ENCODE results near the gene CD47.

Gene CD47

DNA sequence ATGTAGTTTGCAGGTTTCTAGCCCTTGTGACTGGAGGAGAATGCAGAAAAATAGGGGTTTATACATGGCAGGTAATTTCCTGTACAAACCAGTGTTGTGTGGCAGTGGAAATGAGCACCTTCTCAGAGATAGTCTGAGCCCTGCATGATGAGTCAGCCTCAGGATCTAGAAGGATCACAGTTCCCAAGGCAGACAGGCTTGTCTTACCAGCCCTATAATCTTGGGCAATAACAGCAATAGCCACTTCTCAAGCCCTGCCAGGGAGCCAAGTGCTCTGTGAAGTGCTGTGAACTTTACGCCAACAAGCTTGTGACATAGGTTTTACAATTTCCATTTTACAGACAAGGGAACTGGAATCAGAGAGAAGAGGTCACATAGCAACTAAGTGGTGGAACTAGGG lies 89.4 kb downstream of the CD47 start:
- DNase-seq (ENCODE audit: low read depth in 1 of 2, low spot score in 1 of 2) = peak in 1 of 2 experiments; percentile 49
- TF ChIP-seq POLR2AphosphoS5 (IDR thresholded peaks at IDR 0.05; ENCODE audit: low read depth) (no peak), GABPA (IDR thresholded peaks at IDR 0.05; ENCODE audit: low read depth) (no peak), SPI1 (IDR thresholded peaks at IDR 0.05; ENCODE audit: borderline replicate concordance, low read depth) (no peak)

DNA sequence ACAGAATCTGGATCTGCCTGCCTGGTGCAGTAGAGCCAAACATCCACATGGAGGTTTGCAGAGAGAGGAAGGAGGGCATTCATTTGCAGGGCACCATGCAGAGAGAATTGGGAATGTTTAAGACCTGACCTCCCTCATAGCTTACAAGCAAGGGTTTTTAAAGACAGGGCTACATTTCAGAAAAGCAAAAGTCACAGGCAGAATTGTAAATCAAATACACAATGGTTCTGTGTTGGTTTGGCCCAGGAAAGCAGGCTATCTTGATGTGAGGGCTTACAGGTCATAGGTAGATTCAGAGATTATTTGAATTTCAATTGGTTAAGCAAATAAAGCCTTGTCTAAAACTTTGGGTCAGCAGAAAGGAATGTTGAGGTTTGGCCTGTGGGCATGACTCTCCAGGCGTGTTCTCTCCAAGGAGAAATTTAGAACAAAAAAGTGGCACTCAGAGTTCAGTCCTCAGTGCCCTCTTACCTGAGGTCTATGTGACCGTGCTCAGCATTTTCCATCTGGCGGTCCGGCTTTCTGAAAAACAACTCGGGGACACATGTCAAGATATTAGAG lies 91.5 kb downstream of the CD47 start:
- Histone ChIP-seq H3K27me3 (ENCODE audit: insufficient read depth, poor library complexity, severe bottlenecking) (no peaks in the 10 kb centered on the region), H3K4me3 (replicated peaks; ENCODE audit: insufficient read depth, low read length) (no peak overlapping the region), H3K27ac (replicated peaks) (no peak overlapping the region)
- TF ChIP-seq, protein P1, sequence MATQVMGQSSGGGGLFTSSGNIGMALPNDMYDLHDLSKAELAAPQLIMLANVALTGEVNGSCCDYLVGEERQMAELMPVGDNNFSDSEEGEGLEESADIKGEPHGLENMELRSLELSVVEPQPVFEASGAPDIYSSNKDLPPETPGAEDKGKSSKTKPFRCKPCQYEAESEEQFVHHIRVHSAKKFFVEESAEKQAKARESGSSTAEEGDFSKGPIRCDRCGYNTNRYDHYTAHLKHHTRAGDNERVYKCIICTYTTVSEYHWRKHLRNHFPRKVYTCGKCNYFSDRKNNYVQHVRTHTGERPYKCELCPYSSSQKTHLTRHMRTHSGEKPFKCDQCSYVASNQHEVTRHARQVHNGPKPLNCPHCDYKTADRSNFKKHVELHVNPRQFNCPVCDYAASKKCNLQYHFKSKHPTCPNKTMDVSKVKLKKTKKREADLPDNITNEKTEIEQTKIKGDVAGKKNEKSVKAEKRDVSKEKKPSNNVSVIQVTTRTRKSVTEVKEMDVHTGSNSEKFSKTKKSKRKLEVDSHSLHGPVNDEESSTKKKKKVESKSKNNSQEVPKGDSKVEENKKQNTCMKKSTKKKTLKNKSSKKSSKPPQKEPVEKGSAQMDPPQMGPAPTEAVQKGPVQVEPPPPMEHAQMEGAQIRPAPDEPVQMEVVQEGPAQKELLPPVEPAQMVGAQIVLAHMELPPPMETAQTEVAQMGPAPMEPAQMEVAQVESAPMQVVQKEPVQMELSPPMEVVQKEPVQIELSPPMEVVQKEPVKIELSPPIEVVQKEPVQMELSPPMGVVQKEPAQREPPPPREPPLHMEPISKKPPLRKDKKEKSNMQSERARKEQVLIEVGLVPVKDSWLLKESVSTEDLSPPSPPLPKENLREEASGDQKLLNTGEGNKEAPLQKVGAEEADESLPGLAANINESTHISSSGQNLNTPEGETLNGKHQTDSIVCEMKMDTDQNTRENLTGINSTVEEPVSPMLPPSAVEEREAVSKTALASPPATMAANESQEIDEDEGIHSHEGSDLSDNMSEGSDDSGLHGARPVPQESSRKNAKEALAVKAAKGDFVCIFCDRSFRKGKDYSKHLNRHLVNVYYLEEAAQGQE (IDR thresholded peaks at IDR 0.05; ENCODE audit: insufficient replicate concordance, low read depth) = no peak
- TF ChIP-seq SPI1 (IDR thresholded peaks at IDR 0.05; ENCODE audit: borderline replicate concordance, low read depth) (no peak), POLR2AphosphoS5 (IDR thresholded peaks at IDR 0.05; ENCODE audit: low read depth) (no peak), GABPA (IDR thresholded peaks at IDR 0.05; ENCODE audit: low read depth) (no peak)
- TF ChIP-seq, protein P2, sequence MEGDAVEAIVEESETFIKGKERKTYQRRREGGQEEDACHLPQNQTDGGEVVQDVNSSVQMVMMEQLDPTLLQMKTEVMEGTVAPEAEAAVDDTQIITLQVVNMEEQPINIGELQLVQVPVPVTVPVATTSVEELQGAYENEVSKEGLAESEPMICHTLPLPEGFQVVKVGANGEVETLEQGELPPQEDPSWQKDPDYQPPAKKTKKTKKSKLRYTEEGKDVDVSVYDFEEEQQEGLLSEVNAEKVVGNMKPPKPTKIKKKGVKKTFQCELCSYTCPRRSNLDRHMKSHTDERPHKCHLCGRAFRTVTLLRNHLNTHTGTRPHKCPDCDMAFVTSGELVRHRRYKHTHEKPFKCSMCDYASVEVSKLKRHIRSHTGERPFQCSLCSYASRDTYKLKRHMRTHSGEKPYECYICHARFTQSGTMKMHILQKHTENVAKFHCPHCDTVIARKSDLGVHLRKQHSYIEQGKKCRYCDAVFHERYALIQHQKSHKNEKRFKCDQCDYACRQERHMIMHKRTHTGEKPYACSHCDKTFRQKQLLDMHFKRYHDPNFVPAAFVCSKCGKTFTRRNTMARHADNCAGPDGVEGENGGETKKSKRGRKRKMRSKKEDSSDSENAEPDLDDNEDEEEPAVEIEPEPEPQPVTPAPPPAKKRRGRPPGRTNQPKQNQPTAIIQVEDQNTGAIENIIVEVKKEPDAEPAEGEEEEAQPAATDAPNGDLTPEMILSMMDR (IDR thresholded peaks at IDR 0.05; ENCODE audit: insufficient read depth, low read length) = no peak
- no peak for DNase-seq (ENCODE audit: low read depth in 1 of 2, low spot score in 1 of 2)

More for the DNA sequence above, 89.4 kb downstream of the CD47 start:
- Histone ChIP-seq H3K27ac (replicated peaks) (no peak overlapping the region), H3K27me3 (ENCODE audit: insufficient read depth, poor library complexity, severe bottlenecking) (no peaks in the 10 kb centered on the region), H3K4me3 (replicated peaks; ENCODE audit: insufficient read depth, low read length) (no peak overlapping the region)

DNA sequence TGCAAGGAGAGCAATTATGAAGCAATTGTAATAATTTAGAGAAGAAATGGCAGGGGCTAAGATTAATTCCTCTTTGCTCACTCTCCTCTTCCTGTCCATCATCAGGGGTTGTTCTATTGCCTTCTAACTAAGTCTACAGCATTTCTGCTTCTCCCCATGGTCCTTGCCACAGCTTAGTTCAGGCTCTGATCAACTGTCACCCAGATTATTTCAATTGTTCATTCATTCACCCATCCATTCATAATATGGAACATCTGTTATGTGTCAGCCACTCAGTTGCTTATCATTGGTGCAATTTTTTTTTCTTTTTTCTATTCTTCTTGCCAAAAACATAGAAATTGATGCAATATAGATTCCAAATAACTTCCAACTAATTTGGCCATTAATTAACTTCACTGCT lies 93.2 kb downstream of the CD47 start:
- no peak for TF ChIP-seq GABPA (IDR thresholded peaks at IDR 0.05; ENCODE audit: low read depth)
- TF ChIP-seq, protein P2 (IDR thresholded peaks at IDR 0.05; ENCODE audit: insufficient read depth, low read length) = no peak
- no peak for TF ChIP-seq POLR2AphosphoS5 (IDR thresholded peaks at IDR 0.05; ENCODE audit: low read depth)
- TF ChIP-seq, protein P1 (IDR thresholded peaks at IDR 0.05; ENCODE audit: insufficient replicate concordance, low read depth) = no peak
- no peak for TF ChIP-seq SPI1 (IDR thresholded peaks at IDR 0.05; ENCODE audit: borderline replicate concordance, low read depth)
- H3K4me3 ChIP-seq (replicated peaks; ENCODE audit: insufficient read depth, low read length) = no peak overlapping the region
- H3K27me3 ChIP-seq (ENCODE audit: insufficient read depth, poor library complexity, severe bottlenecking) = no peaks in the 10 kb centered on the region
- H3K27ac ChIP-seq (replicated peaks) = no peak overlapping the region
- no peak for DNase-seq (ENCODE audit: low read depth in 1 of 2, low spot score in 1 of 2)

DNA sequence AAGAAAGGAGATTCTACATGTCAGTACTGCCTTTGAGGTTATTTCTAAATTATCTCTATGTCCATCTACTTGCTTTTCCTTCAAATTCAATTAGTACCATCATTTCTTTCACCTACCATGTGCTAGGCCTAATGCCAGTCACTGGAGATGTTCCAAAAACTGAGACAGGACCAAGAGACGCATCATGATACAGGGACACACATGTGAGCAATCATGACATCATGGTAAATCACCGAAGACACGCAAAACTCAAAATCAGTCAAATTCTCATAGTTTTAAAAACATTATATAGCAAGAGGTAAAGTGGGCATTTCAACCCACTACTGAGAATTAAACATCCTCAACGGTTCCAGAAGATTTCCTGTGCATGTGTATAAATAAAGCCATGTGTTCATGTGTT lies 95.0 kb downstream of the CD47 start:
- DNase-seq (ENCODE audit: low read depth in 1 of 2, low spot score in 1 of 2) = no peak
- Histone ChIP-seq H3K27me3 (ENCODE audit: insufficient read depth, poor library complexity, severe bottlenecking) (no peaks in the 10 kb centered on the region), H3K27ac (replicated peaks) (no peak overlapping the region), H3K4me3 (replicated peaks; ENCODE audit: insufficient read depth, low read length) (no peak overlapping the region)
- TF ChIP-seq, protein P1 (IDR thresholded peaks at IDR 0.05; ENCODE audit: insufficient replicate concordance, low read depth) = no peak
- TF ChIP-seq POLR2AphosphoS5 (IDR thresholded peaks at IDR 0.05; ENCODE audit: low read depth) (no peak), GABPA (IDR thresholded peaks at IDR 0.05; ENCODE audit: low read depth) (no peak), SPI1 (IDR thresholded peaks at IDR 0.05; ENCODE audit: borderline replicate concordance, low read depth) (no peak)
- TF ChIP-seq, protein P2 (IDR thresholded peaks at IDR 0.05; ENCODE audit: insufficient read depth, low read length) = no peak

All from HL-60 (cell line).